ENCODE data around the gene PPHLN1. TPM values are rescaled to one million over a fixed set of nuclear protein-coding genes. Genes with fewer than 3 reads are reported as not detected.

The PPHLN1 gene
- total RNA-seq, 1 donor from 2014 or later: 62.1 TPM

DNA sequence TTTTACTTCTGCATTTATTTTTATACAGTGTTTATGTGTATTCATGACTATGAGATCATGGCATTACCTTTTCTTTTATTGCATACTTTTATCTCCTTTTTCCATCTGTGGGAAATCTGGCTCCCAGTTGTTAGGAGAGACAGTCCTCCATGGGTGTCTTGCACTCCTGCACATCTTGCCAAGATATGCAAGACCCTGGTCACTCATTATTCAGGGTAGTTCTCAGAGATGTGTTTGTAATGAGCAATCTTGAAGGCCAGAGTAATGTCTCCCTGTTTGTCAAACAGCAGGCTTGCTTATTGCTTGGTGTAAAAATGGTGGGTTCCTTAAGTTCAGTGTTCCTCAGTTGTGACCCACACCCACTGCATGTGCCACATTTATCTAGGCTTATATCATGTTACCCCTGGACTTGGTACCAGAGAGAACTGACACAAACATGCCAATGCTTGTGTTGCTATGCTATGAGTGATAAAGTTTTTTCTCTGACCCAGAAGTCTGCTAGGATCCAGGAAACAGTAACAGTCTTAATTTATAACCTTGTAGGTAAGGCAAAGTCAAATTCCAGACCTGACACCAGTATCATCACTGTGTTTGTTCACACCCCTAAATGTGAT lies 36.8 kb downstream of the PPHLN1 start:
- FAIRE-seq (no peak), DNase-seq (ENCODE audit: low read depth) (peak; percentile 51)
- H3K36me3 ChIP-seq (ENCODE audit: control insufficient read depth, insufficient read depth, low read length): peaks cover 1% of the 10 kb centered on the region
- no peaks in the 10 kb centered on the region for H3K27me3 ChIP-seq (ENCODE audit: control insufficient read depth, insufficient read depth, low read length)
- TF ChIP-seq CTCF (IDR thresholded peaks at IDR 0.05; ENCODE audit: insufficient read depth, low read length, severe bottlenecking): no peak
- no peak overlapping the region for H3K4me3 ChIP-seq (ENCODE audit: low read depth, low read length)

GRCh38 chr12:42364692-42365091 lies 38.7 kb downstream of the PPHLN1 start:
- no peaks in the 10 kb centered on the region for H3K27me3 ChIP-seq (ENCODE audit: control insufficient read depth, insufficient read depth, low read length)
- FAIRE-seq: no peak

GRCh38 chr12:42365486-42365885 lies 39.5 kb downstream of the PPHLN1 start:
- no peaks in the 10 kb centered on the region for H3K36me3 ChIP-seq (ENCODE audit: control insufficient read depth, insufficient read depth, low read length)
- no peak for TF ChIP-seq CTCF (IDR thresholded peaks at IDR 0.05; ENCODE audit: insufficient read depth, low read length, severe bottlenecking)
- no peaks in the 10 kb centered on the region for H3K27me3 ChIP-seq (ENCODE audit: control insufficient read depth, insufficient read depth, low read length)
- no peak overlapping the region for H3K4me3 ChIP-seq (ENCODE audit: low read depth, low read length)
- DNase-seq (ENCODE audit: low read depth): no peak
- FAIRE-seq: no peak

More at GRCh38 chr12:42364692-42365091, 38.7 kb downstream of the PPHLN1 start:
- no peak for DNase-seq (ENCODE audit: low read depth)
- Histone ChIP-seq H3K36me3 (ENCODE audit: control insufficient read depth, insufficient read depth, low read length) (no peaks in the 10 kb centered on the region), H3K4me3 (ENCODE audit: low read depth, low read length) (no peak overlapping the region)
- no peak for TF ChIP-seq CTCF (IDR thresholded peaks at IDR 0.05; ENCODE audit: insufficient read depth, low read length, severe bottlenecking)

DNA sequence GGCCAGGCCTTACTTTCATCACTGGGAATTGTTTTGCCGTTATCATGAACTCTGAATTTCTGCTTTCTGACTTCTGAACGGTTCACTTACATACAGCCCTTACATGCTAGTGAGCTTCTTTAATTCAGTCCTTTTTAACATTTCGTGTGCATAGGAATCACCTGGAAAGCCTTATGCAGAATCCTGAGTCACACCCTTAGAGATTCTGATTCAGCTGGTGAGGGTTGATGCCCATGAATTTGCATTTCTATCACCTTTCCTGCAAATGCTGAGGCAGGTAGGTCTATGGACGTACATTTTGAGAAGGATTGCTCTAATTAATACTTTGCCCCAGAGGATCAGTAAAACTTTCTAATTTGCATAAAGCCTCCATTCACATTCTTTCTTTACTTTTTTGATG lies 44.0 kb downstream of the PPHLN1 start:
- no peaks in the 10 kb centered on the region for H3K27me3 ChIP-seq (ENCODE audit: control insufficient read depth, insufficient read depth, low read length)
- H3K36me3 ChIP-seq (ENCODE audit: control insufficient read depth, insufficient read depth, low read length): no peaks in the 10 kb centered on the region
- no peak overlapping the region for H3K4me3 ChIP-seq (ENCODE audit: low read depth, low read length)
- FAIRE-seq (no peak), DNase-seq (ENCODE audit: low read depth) (peak; percentile 25)
- no peak for TF ChIP-seq CTCF (IDR thresholded peaks at IDR 0.05; ENCODE audit: insufficient read depth, low read length, severe bottlenecking)

- FAIRE-seq: no peak
- TF ChIP-seq CTCF (IDR thresholded peaks at IDR 0.05; ENCODE audit: insufficient read depth, low read length, severe bottlenecking): peak; percentile 74
- peak; percentile 60 for DNase-seq (ENCODE audit: low read depth)
These were observed 46.3 kb downstream of the PPHLN1 start for GRCh38 chr12:42372154-42372791.

More at GRCh38 chr12:42372154-42372791, 46.3 kb downstream of the PPHLN1 start:
- Histone ChIP-seq H3K36me3 (ENCODE audit: control insufficient read depth, insufficient read depth, low read length) (peaks cover 3% of the 10 kb centered on the region), H3K4me3 (ENCODE audit: low read depth, low read length) (no peak overlapping the region), H3K27me3 (ENCODE audit: control insufficient read depth, insufficient read depth, low read length) (no peaks in the 10 kb centered on the region)
